GM12864 (cell line): ENCODE measurements around the gene SORCS1.

Experiments
- DNase-seq: peaks from one replicate; pipeline ENCODE4 v3.0.0-alpha.2; 2011; ENCODE audit warnings: low read depth
- H3K4me3 ChIP-seq: 2 replicates; pipeline ENCODE4 v1.5.1; 2011; ENCODE audit warnings: mild to moderate bottlenecking, low read depth, low read length, control low read depth
- CTCF ChIP-seq: IDR thresholded peaks from 2 replicates; pipeline ENCODE4 v1.5.1; 2011; ENCODE audit warnings: low read depth, mild to moderate bottlenecking, moderate library complexity, low read length, control low read depth, inconsistent platforms; ENCODE audit errors: missing control alignments

The SORCS1 gene

GRCh38 chr10:106788982-106789381, 375.5 kb downstream of the SORCS1 start:
- no peak overlapping the region for H3K4me3 ChIP-seq
- DNase-seq = no peak
- TF ChIP-seq CTCF = no peak

DNA sequence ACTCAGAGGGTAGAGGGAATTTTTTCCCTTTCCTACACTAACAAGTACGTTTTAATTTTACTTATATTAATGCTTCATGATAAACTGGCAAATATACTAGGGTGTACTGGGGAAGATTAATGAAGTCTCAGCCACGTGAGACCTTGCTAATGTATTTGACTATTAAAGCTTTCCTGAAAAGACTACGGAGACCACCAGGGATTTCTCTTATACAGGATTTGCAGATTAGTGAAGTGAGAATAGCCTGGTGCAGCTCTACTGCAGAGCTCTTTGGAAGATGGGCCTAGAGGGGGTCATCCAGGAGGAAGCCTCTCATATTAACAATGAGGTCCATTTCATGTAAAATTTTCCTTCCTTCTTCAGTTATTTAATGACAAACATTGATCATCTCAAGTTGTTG, 379.0 kb downstream of the SORCS1 start:
- H3K4me3 ChIP-seq = no peak overlapping the region
- TF ChIP-seq CTCF = no peak
- DNase-seq = no peak

GRCh38 chr10:106780632-106781031, 383.9 kb downstream of the SORCS1 start:
- no peak for DNase-seq
- no peak for TF ChIP-seq CTCF
- H3K4me3 ChIP-seq = no peak overlapping the region

- no peak for DNase-seq
- H3K4me3 ChIP-seq = no peak overlapping the region
- TF ChIP-seq CTCF = no peak
Measured at GRCh38 chr10:106777841-106778240, 386.7 kb downstream of the SORCS1 start.

DNA sequence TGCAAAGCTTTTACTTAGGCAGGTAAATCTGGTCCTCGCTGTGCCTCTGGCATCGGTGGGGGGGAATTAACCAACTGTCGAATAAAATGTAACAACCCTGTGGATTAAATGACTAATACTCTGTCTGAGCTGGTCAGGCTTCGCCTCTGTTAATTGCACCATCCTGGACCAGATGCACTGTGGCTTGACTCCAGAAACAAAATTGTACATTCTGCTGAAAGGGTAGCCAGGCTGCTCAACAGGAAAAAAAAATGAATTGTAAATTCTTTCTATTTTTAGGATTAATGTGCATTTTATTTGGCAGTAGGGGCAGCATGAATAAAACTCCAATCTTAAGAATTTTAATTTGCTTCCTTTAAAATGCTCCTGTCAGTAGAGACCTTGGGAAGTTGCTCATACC, 389.4 kb downstream of the SORCS1 start:
- H3K4me3 ChIP-seq = no peak overlapping the region
- TF ChIP-seq CTCF = no peak
- DNase-seq = no peak

- DNase-seq = no peak
- TF ChIP-seq CTCF = no peak
- no peak overlapping the region for H3K4me3 ChIP-seq
Measured at GRCh38 chr10:106772957-106773356, 391.5 kb downstream of the SORCS1 start.

GRCh38 chr10:106771154-106771553, 393.4 kb downstream of the SORCS1 start:
- TF ChIP-seq CTCF = no peak
- H3K4me3 ChIP-seq = no peak overlapping the region
- no peak for DNase-seq
